Glomerular endothelial cell (primary cell): ENCODE measurements around the gene ZBTB26. TPM values are rescaled to one million over a fixed set of nuclear protein-coding genes. Genes with fewer than 3 reads are reported as not detected.
A peak's percentile ranks its signal among the peaks of the same experiment; 100 is the strongest.
"Not testable (repeated sequence)": the region's sequence is repeated elsewhere in the genome, so short reads cannot be mapped to it uniquely, and the experiment has no call there.

Source experiments
- DNase-seq: peaks from one replicate; pipeline ENCODE4 v3.0.0-alpha.2; 2011; ENCODE audit warnings: low read depth, low spot score; ENCODE audit errors: extremely low read depth
- total RNA-seq: library from RNA; depleted of rRNA; stranded (reverse); fragments of >200 nt; gene quantifications from 2 replicates; pipeline ENCODE4 v1.2.3, GENCODE V29; 2015

ZBTB26 gene
- total RNA-seq, 1 donor from 2014 or later, result 3.7 TPM

DNA sequence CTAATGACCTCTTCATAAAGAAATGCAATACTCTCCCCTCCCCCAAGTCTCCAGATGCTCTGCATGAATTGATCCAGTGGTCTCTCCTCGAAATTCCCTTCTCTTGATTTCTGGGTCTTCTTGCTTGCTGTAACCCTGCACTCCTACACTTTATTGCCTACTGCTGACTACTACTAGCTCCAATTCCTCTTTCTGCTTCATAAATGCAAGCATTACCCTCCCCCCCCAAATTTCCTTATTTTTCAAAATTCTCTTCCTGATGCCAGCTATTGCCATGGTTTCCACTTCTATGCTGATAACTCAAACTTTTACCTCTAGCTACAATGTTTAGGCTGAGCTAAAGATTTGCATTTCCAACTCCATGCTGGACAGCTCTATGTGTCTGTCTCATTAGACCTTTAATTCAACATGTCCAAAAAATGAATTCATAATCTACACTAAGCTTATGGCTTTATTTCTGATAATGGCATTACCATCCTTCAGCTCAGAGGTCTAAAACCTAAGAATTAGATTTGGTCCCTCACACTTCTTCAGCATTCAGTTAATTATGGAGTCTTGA is 1.4 kb downstream of the ZBTB26 start:
- no peak for DNase-seq

DNA sequence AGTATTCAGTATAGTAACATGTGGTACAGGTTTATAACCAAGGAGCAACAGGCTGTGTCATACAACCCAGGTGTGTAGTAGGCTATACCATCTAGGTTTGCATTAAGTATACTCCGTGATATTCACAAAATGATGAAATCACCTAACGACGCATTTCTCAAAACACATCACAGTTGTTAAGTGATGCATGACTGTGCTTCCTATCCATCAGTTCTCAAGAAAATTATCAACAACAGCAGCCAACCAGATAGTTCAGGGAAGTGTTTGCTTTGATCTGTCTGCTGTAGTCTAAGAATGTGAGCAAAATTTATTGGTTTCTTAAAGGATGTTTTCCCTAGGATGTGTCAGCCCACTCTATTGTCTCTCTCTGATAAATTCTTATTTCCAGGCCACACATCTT is 7.4 kb downstream of the ZBTB26 start:
- no peak for DNase-seq

DNA sequence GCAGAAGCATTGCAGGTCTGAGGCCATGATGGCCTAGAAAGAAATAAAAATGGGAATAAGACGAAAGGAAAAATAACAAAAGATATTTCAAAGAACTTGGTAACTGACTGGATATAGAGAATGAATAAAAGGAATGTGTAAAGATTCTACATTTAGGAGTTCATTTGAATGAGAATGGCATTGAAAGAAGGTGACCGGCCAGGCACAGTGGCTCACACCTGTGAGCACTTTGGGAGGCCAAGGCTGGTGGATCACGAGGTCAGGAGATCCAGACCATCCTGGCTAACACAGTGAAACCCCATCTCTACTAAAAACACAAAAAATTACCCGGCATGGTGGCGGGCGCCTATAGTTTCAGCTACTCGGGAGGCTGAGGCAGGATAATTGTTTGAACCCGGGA is 8.6 kb downstream of the ZBTB26 start:
- DNase-seq, result no peak

DNA sequence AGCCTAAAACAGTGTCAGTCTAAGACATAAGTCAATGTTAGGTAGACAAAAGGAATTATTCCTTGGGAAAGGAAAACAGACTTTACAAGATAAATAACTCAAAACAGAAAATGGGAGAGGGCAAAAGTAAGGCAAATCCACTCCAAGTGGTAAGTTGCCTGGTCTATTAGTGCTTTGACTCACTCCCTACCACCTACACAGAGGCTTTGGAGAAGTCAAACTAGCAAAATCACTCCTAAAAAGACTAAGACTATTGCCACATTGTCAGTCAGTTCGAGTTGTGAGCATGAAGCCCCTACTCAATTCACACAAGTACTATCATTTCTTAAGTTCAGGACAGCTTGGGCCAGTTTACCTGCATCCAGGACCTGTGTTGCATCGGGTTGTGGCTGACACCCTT is 13.0 kb downstream of the ZBTB26 start:
- DNase-seq, result no peak

DNA sequence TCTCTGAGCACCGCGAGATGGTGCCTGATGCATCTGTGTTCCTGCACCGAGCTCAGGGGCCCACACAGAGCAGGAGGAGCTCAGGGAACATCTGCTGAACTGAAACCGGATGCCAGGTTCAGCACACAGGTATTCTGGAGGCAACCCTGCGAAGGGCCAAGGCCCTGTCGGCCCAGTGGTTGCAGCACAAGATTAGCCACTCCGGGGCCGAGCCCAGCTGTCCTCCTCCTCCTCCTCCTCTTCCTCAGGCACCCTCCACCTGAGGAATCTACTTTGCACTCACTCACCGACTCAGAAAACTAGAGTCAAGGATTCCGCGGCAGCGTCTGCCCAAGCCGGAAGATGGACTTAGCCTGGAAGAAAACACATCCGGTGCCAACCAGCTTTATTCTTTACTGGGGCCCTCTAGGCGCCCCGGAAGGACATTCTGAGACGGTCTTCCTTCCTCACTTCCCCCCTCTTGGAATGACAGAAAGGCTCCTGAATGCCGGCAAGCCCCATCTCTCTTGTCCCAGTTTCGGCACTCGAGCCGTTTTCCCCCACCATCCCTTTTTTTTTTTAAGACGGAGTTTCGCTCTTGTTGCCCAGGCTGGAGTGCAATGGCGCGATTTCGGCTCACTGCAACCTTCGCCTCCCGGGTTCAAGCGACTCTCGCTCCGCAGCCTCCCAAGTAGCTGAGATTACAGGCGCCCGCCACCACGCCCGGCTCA is 18.2 kb downstream of the ZBTB26 start, which contains the start of gene ZBTB6:
TSS of gene ZBTB6 (minus strand) at position 360 of the 710 bp plus-strand sequence. CDS start 1,251 bp downstream, outside the sequence.
- no peak for DNase-seq

DNA sequence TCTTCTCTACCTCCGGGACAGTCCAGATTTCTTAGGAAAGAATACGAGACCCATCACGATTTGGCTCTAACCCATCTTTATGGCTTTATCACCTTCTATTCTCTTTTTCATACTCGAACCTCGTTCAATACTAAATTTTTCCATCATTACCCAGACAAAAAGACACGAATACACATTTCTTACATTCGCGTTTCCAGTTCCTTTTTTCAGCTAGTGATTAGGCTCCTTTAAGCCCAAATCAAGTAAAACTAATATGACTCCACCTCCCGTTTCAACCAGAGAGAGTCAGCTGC is 18.7 kb downstream of the ZBTB26 start:
- DNase-seq, result no peak

DNA sequence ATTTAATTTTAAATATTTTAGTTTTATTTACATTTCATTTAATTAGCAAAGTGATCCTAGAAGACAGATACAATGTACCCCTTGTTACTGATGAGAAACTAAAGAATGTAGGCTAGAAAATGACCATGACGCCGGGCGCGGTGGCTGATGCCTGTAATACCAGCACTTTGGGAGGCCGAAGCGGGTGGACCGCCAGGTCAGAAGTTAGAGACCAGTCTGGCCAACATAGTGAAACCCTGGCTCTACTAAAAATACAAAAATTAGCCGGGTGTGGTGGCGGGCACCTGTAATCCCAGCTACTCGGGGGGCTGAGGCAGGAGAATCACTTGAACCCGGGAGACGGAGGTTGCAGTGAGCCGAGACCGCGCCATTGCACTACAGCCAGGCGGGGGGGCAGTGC is 25.2 kb downstream of the ZBTB26 start:
- DNase-seq, result not testable (repeated sequence)

DNA sequence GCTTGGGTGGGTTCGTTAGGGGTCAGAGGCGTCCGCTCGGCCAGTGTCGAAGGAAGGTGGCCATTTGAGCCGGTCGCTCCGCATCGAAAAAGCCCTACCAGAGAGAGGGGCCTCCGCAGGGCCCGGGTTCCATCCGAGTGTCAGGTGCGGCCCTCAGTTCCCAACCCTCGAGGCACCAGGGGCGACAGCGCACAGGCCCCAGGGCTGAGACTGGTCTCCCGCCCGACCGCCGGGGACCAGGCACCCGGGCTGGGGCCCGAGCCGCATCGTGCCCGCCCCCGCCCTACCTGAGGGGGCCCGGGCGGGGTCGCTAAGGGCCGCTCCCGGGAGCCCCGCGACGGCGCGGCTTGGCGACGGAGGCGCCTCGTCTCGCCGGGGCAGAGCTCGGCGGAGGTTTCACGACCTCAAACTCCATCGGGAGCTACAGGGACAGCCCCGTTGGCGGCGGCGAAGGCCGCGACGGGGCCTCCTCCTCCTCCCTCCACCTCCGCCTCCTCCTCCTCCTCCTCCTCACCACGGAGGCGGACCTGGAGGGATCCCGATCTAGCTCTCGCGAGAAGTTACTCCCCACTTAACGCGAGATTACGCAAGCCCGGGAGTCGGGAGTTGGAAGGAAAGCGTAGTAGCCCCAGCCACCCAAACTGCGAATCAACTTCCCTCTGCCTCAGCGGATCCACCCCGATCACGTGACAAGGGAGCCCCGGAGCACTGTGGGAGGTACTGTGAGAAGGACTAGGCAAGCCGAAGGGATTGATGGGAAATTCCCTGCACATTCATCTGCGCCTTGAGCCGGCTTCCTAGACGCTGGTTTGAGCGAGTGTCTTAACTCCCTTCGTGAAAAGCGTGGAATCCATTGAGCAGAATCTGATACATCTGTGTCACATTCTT is 26.2 kb downstream of the ZBTB26 start, which contains the start of gene RC3H2:
TSS of gene RC3H2 (minus strand) at position 537 of the 888 bp plus-strand sequence. CDS start 7,850 bp downstream, outside the sequence.
- DNase-seq, result peak; percentile 100

DNA sequence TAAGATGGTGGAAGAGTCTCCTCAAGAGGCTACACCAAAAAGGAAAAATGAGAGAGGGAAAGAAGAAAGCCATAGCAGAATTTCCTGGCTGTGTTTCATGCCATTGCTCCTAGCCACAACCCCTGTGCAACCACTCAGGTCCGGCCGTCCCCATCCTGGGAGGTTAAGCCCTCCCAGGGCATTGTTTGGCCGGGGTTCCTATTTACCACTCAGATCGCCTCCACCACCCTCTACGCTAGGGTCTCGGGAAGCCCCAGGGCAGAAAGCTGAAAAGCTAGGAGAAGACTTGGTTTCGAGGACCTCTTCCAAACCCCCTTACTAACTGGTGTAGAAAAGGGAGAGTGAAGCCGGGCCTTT is 26.9 kb downstream of the ZBTB26 start:
- no peak for DNase-seq

DNA sequence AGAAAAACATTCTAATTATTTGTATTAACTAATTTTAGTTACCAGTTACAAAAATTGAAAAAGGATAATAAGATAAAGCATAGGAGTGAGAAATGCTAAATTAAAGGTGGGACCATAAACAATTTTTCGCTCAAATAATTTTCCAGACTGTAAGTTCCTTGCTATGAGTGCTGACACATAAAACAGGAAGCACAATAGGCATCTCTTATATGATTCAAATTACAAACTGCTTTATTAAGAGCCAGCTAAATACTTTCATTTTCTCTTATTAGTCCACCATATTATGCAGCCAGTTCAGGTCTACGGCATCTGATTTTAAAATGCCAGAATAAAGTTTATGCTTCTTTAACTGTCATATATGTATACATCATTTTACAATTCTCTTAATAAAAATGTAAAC is 30.5 kb downstream of the ZBTB26 start:
- no peak for DNase-seq

DNA sequence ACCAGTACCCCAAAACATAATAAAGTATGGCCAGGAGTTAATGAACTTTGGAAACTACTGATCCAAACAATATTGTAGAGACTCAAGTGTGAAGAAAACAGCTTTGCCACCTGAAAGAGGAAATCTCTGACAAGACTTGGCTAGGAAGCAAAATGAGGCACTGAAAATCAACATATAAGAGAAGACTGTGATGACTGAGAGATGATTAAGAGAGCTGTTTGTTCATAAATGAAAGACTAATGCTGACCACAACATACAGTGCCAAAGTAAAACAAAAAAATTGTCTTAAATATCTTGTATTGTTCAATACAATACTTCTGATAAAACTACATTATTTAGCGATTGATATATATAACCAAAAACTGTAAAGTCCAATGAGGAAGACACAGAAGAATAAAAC is 33.3 kb downstream of the ZBTB26 start:
- DNase-seq, result no peak

DNA sequence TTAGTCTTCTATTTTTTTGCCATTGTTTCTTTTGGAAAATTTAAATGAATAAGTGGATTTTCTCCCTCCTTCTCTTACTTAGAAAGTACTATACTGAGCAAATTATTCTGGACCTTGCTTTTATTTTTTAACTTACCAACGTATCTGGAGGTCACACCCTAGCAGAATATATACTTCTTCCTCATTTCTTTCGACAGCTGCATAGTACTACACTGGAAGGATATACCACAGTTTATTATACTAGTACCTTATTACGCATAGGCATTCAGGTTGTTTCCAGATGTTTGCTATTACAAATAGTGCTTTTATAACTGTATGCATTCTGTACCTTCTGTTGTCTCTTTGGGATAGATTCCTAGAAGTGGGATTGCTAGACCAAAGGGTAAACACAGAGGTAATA is 42.8 kb downstream of the ZBTB26 start:
- no peak for DNase-seq

DNA sequence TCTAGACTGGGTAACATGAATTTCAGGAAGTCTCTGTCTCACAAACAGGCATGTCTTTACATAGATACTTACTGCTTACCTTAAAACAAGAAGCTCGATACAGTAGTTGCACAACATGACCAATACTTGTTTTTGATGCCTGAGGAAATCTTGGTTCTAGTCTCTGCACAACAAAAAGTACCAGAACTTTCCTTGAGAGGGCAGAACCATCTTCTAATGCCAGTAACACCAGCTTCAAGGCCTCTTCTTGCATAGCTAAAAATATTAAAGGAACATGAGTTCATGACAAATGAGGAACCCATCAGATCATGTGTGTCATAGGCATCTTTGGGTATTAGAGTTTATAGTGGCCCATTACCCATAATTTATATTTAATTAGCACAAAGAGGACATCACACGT is 48.2 kb downstream of the ZBTB26 start:
- no peak for DNase-seq

DNA sequence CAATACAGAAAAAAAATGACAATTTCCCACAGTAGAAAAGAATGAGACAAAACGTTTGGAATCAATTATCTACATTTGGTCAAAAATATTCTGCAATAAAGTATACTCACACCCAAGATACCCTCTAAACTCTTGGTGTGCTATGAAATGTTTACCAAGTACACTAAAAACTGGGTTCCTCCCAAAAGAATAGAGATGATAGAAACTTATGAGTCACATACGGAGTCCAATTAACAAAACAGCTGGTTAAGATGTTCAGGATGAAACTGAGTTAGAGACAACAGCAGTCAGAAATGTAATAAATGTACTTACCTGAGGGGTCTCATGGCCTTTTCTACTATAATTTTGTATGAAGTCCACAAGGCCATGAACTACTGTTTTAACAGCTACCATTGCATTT is 51.9 kb downstream of the ZBTB26 start:
- DNase-seq, result no peak

DNA sequence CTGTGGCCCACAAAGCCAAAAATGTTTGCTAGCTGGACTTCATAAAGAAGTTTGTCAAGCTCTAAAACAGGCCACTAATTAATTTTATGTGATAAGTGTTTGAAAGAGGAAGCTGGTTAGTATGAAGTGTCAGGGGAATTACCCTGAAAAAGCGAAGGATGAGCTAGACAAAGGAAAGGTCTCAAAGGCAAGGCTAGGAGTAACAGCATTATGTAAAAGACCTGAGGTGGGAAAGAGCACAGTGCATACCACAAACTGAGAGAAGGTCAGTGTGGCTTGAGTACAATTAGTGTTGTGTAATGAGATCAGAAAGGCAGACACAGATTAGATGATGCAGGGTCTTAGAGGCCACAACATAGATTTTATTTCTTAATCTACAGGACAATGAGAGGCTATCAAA is 55.8 kb downstream of the ZBTB26 start:
- no peak for DNase-seq

DNA sequence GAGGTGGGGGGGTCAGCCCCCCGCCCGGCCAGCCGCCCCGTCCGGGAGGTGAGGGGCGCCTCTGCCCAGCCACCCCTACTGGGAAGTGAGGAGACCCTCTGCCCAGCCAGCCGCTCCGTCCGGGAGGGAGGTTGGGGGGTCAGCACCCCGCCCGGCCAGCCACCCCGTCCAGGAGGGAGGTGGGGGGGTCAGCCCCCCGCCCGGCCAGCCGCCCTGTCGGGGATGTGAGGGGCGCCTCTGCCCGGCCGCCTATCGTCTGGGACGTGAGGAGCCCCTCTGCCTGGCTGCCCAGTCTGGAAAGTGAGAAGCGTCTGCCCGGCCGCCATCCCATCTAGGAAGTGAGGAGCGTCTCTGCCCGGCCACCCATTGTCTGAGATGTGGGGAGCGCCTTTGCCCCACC is 64.0 kb downstream of the ZBTB26 start:
- DNase-seq, result not testable (repeated sequence)

DNA sequence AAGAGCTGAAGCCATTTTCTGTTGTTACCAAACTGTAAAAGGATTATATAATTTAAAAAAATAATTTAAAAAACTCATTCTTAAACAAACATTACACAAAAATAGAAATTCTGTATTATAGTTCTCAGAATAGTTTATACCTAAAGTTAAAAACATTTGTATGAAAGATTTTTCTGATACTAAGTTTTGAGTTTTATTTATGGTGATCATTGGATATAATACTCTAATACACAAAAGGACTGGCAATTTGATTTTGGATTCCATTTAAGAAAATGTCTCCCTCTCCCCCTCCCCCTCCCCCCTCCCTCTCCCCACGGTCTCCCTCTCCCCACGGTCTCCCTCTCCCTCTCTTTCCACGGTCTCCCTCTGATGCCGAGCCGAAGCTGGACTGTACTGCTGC is 65.2 kb downstream of the ZBTB26 start:
- no peak for DNase-seq

Other genes starting within 250 kb of the ZBTB26 start
- gene OR1L4, start 207.5 kb downstream of the ZBTB26 start, total RNA-seq, result not detected in 2 replicates
- not detected in 2 replicates for gene OR1L6, start 189.2 kb downstream of the ZBTB26 start, total RNA-seq
- not detected in 2 replicates for gene OR5C1, start 142.6 kb downstream of the ZBTB26 start, total RNA-seq
- not detected in 2 replicates for gene OR1K1, start 131.4 kb downstream of the ZBTB26 start, total RNA-seq
- gene PDCL, start 102.9 kb downstream of the ZBTB26 start, total RNA-seq, result 42.6 and 49.5 TPM in 2 replicates
- gene RC3H2, start 26.2 kb downstream of the ZBTB26 start, total RNA-seq, result 49.3 and 69.2 TPM in 2 replicates
- gene ZBTB6, start 18.2 kb downstream of the ZBTB26 start, total RNA-seq, result 4.0 and 5.3 TPM in 2 replicates
- gene RABGAP1, start 9.5 kb upstream of the ZBTB26 start, total RNA-seq, result 21.7 and 35.5 TPM in 2 replicates
- 1.1 TPM in 1 of 2 replicates, not detected in the other for gene GPR21, start 102.2 kb upstream of the ZBTB26 start, total RNA-seq